Measurements from ENCODE around the gene PDHB.

DNA sequence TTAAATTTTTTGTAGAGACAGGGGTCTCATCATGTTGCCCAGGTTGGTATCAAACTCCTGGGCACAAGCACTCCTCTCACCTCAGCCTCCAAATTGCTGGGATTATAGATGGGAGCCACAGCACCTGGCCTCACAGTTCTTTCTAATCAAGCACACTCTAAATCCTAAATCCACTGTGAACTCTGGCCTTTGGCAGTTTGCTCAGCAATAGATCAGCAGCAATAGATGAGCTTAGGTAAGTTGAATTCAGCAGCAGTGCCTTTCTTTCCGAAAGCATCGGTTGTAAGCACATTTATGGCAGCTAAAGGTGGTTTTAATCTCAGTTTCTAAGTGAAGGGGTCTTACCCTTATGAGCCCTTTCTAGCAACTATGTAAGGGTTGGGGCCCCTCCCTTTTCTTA, 16.6 kb downstream of the PDHB start:
- TF ChIP-seq CTCF (IDR thresholded peaks at IDR 0.05; ENCODE audit: low read length) (no peak), EZH2 (IDR thresholded peaks at IDR 0.05; ENCODE audit: borderline replicate concordance, low read length) (no peak)

Data from OCI-LY1 (cell line).